ENCODE results near the gene CHST10.
"Not testable (repeated sequence)": the region's sequence is repeated elsewhere in the genome, so short reads cannot be mapped to it uniquely, and the experiment has no call there.

Gene CHST10

GRCh38 chr2:100391735-100392515, 25.5 kb downstream of the CHST10 start:
- DNase-seq: no peak

GRCh38 chr2:100390001-100390940, 27.2 kb downstream of the CHST10 start:
- no peak for DNase-seq

- DNase-seq: no peak
These were observed 28.8 kb downstream of the CHST10 start for GRCh38 chr2:100388703-100389102.

GRCh38 chr2:100383954-100384353, 33.5 kb downstream of the CHST10 start:
- DNase-seq: no peak

GRCh38 chr2:100383306-100383705, 34.2 kb downstream of the CHST10 start:
- no peak for DNase-seq

GRCh38 chr2:100381240-100381639, 36.2 kb downstream of the CHST10 start:
- peak; percentile 94 for DNase-seq

- DNase-seq: no peak
These were observed 36.8 kb downstream of the CHST10 start for GRCh38 chr2:100380681-100381080.

- DNase-seq: no peak
These were observed 40.6 kb downstream of the CHST10 start for GRCh38 chr2:100376836-100377235.

GRCh38 chr2:100367163-100367562, 50.3 kb downstream of the CHST10 start:
- peak; percentile 2 for DNase-seq

GRCh38 chr2:100365434-100365833, 52.0 kb downstream of the CHST10 start:
- no peak for DNase-seq

- not testable (repeated sequence) for DNase-seq
These were observed 55.2 kb downstream of the CHST10 start for GRCh38 chr2:100362269-100362668.

- no peak for DNase-seq
These were observed 57.9 kb downstream of the CHST10 start for GRCh38 chr2:100359576-100359975.

- DNase-seq: no peak
These were observed 58.9 kb downstream of the CHST10 start for GRCh38 chr2:100358554-100358953.

GRCh38 chr2:100352521-100352920, 64.9 kb downstream of the CHST10 start:
- no peak for DNase-seq

- no peak for DNase-seq
These were observed 66.7 kb downstream of the CHST10 start for GRCh38 chr2:100350661-100351185.

GRCh38 chr2:100345144-100345543, 72.3 kb downstream of the CHST10 start:
- not testable (repeated sequence) for DNase-seq

- no peak for DNase-seq
These were observed 73.0 kb downstream of the CHST10 start for GRCh38 chr2:100344433-100344832.

- not testable (repeated sequence) for DNase-seq
These were observed 75.0 kb downstream of the CHST10 start for GRCh38 chr2:100342466-100342865.

Measured in MV-4-11 (cell line).